OCI-M2 (cell line): ENCODE measurements around the gene ITGA3.

ENCODE experiments used
- DNase-seq: peaks from one replicate; lab custom pipeline; 2025; ENCODE audit not compliant: unreplicated experiment; lab: John Stamatoyannopoulos, UW

ITGA3 gene

GRCh38 chr17:50106393-50107131 lies 50.7 kb downstream of the ITGA3 start:
- no peak for DNase-seq

- no peak for DNase-seq
These were observed 52.0 kb downstream of the ITGA3 start for GRCh38 chr17:50107790-50108414.

GRCh38 chr17:50108556-50108955 lies 52.6 kb downstream of the ITGA3 start:
- DNase-seq, result no peak

GRCh38 chr17:50109207-50109606 lies 53.3 kb downstream of the ITGA3 start:
- DNase-seq, result no peak

- DNase-seq, result no peak
These were observed 53.9 kb downstream of the ITGA3 start for GRCh38 chr17:50109785-50110184.

- DNase-seq, result no peak
These were observed 54.9 kb downstream of the ITGA3 start for GRCh38 chr17:50110591-50111349.

- no peak for DNase-seq
These were observed 56.1 kb downstream of the ITGA3 start for GRCh38 chr17:50111673-50112655.

- DNase-seq, result no peak
These were observed 56.8 kb downstream of the ITGA3 start for GRCh38 chr17:50112694-50113093.

- no peak for DNase-seq
These were observed 57.9 kb downstream of the ITGA3 start for GRCh38 chr17:50113624-50114320.

GRCh38 chr17:50114401-50114800 lies 58.5 kb downstream of the ITGA3 start:
- DNase-seq, result no peak

- no peak for DNase-seq
These were observed 59.0 kb downstream of the ITGA3 start for GRCh38 chr17:50114849-50115357.

GRCh38 chr17:50115756-50116155 lies 59.8 kb downstream of the ITGA3 start:
- DNase-seq, result no peak

- DNase-seq, result no peak
These were observed 61.5 kb downstream of the ITGA3 start for GRCh38 chr17:50117202-50118051.

GRCh38 chr17:50118076-50118827 lies 62.3 kb downstream of the ITGA3 start:
- DNase-seq, result no peak

GRCh38 chr17:50118828-50119218 lies 62.9 kb downstream of the ITGA3 start:
- DNase-seq, result no peak

- DNase-seq, result no peak
These were observed 64.8 kb downstream of the ITGA3 start for GRCh38 chr17:50120475-50121253.

GRCh38 chr17:50122945-50123344 lies 67.0 kb downstream of the ITGA3 start:
- DNase-seq, result no peak
